ENCODE data around the gene MESD. TPM values are rescaled to one million over a fixed set of nuclear protein-coding genes. Genes with fewer than 3 reads are reported as not detected.

Gene MESD
- total RNA-seq, 1 donor, result 18.9 TPM

GRCh38 chr15:81024265-81024872 lies 34.8 kb upstream of the MESD start:
- no peak for DNase-seq (ENCODE audit: low read depth)
- no peak for TF ChIP-seq CTCF (IDR thresholded peaks at IDR 0.05; ENCODE audit: insufficient read depth, low read length)
- H3K4me3 ChIP-seq (ENCODE audit: low read depth, low read length), result no peak overlapping the region

GRCh38 chr15:81023483-81024264 lies 34.1 kb upstream of the MESD start:
- TF ChIP-seq CTCF (IDR thresholded peaks at IDR 0.05; ENCODE audit: insufficient read depth, low read length), result no peak
- no peak overlapping the region for H3K4me3 ChIP-seq (ENCODE audit: low read depth, low read length)
- DNase-seq (ENCODE audit: low read depth), result peak; percentile 82

- no peak overlapping the region for H3K4me3 ChIP-seq (ENCODE audit: low read depth, low read length)
- TF ChIP-seq CTCF (IDR thresholded peaks at IDR 0.05; ENCODE audit: insufficient read depth, low read length), result no peak
- no peak for DNase-seq (ENCODE audit: low read depth)
These were observed 31.7 kb upstream of the MESD start for GRCh38 chr15:81021321-81021720.

GRCh38 chr15:81018197-81018596 lies 28.6 kb upstream of the MESD start:
- no peak overlapping the region for H3K4me3 ChIP-seq (ENCODE audit: low read depth, low read length)
- TF ChIP-seq CTCF (IDR thresholded peaks at IDR 0.05; ENCODE audit: insufficient read depth, low read length), result no peak
- DNase-seq (ENCODE audit: low read depth), result no peak

GRCh38 chr15:81016489-81017068 lies 27.0 kb upstream of the MESD start:
- no peak for TF ChIP-seq CTCF (IDR thresholded peaks at IDR 0.05; ENCODE audit: insufficient read depth, low read length)
- no peak for DNase-seq (ENCODE audit: low read depth)
- H3K4me3 ChIP-seq (ENCODE audit: low read depth, low read length), result no peak overlapping the region

- no peak for TF ChIP-seq CTCF (IDR thresholded peaks at IDR 0.05; ENCODE audit: insufficient read depth, low read length)
- no peak overlapping the region for H3K4me3 ChIP-seq (ENCODE audit: low read depth, low read length)
- peak; percentile 58 for DNase-seq (ENCODE audit: low read depth)
These were observed 26.2 kb upstream of the MESD start for GRCh38 chr15:81015621-81016488.

Data from fibroblast of the aortic adventitia (primary cell).